ENCODE results near the gene CMSS1. TPM values are rescaled to one million over a fixed set of nuclear protein-coding genes. Genes with fewer than 3 reads are reported as not detected.

Gene CMSS1
- polyA plus RNA-seq, 1 donor from 2014 or later: 31.8 TPM

DNA sequence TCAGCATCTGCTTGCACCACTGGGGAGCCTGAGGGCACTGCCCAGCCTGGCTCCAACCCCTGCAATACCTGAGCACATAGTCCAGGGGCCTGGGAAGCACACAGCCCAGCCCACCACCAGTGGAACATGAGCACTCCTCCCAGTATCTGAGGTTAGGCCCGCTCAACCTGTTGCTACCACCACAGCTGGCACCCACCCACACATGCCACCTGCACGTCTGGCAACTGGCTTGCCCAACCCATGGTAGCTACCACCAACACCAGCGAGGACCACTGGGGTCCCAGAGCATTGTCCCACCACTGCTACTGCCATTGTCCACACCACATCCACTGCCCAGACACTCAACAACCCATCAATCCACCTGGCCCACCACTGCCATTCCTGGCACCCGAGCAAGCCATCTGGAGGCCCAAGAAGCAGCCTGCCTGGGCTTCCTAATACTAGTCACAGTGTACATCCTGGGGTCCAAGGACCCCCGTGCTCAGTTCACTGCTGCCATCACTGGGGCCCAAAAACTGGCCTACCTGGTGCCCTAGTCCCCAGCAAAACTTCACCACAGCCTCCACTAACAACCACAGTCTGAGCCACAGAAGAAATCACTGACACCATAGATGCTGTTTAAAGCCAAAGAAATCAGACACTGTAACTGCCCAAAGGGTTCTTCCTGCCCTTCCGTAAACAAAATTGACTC, 381.1 kb downstream of the CMSS1 start:
- no peaks in the 10 kb centered on the region for H3K36me3 ChIP-seq (ENCODE audit: insufficient read depth, low read length)
- no peaks in the 10 kb centered on the region for H4K20me1 ChIP-seq (ENCODE audit: insufficient read depth)
- H3K4me3 ChIP-seq (ENCODE audit: low read length): no peak overlapping the region
- H3K4me2 ChIP-seq (ENCODE audit: low read length): no peak overlapping the region
- no peaks in the 10 kb centered on the region for H3K27me3 ChIP-seq (ENCODE audit: insufficient read depth, low read depth, low read length)
- no peak overlapping the region for H2AFZ ChIP-seq (ENCODE audit: low read depth, low read length)
- H3K79me2 ChIP-seq (replicated peaks; ENCODE audit: insufficient read depth, low read length): no peaks in the 10 kb centered on the region
- no peaks in the 10 kb centered on the region for H3F3A ChIP-seq (ENCODE audit: insufficient read depth, low read length, poor library complexity, severe bottlenecking)
- H3K9me2 ChIP-seq (ENCODE audit: insufficient read depth, low read length): no peaks in the 10 kb centered on the region
- no peak overlapping the region for H3K27ac ChIP-seq (ENCODE audit: low read length)
- TF ChIP-seq POLR2AphosphoS5 (IDR thresholded peaks at IDR 0.05): no peak
- TF ChIP-seq EP300 (conservative IDR thresholded peaks at IDR 0.05; ENCODE audit: poor library complexity, severe bottlenecking): no peak
- no peak for TF ChIP-seq EZH2 (IDR thresholded peaks at IDR 0.05; ENCODE audit: borderline replicate concordance, insufficient read depth, low read length, poor library complexity, severe bottlenecking)
- no peak for TF ChIP-seq TAF1 (IDR thresholded peaks at IDR 0.05; ENCODE audit: low read depth)
- H3K9me3 ChIP-seq (ENCODE audit: low read length): no peaks in the 10 kb centered on the region
- H3K9ac ChIP-seq (ENCODE audit: low read length): no peak overlapping the region

DNA sequence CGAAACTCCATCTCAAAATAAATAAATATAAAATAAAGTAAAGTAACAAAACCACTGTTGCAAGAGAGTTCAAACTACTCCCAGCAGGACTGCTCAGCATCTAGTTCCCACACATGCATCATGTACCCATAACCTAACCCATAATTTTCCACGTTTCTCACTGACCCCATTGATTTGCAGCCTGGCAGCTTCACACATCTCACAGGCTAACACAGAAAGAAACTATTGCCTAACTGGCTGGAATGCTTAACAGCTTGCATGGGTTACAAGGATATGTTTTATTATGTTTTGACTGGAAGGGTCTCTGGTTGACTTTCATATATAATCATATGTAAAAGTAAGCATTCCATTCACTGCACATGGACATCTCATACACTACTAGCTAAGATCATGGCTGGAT, 387.5 kb downstream of the CMSS1 start:
- TF ChIP-seq, protein P1, sequence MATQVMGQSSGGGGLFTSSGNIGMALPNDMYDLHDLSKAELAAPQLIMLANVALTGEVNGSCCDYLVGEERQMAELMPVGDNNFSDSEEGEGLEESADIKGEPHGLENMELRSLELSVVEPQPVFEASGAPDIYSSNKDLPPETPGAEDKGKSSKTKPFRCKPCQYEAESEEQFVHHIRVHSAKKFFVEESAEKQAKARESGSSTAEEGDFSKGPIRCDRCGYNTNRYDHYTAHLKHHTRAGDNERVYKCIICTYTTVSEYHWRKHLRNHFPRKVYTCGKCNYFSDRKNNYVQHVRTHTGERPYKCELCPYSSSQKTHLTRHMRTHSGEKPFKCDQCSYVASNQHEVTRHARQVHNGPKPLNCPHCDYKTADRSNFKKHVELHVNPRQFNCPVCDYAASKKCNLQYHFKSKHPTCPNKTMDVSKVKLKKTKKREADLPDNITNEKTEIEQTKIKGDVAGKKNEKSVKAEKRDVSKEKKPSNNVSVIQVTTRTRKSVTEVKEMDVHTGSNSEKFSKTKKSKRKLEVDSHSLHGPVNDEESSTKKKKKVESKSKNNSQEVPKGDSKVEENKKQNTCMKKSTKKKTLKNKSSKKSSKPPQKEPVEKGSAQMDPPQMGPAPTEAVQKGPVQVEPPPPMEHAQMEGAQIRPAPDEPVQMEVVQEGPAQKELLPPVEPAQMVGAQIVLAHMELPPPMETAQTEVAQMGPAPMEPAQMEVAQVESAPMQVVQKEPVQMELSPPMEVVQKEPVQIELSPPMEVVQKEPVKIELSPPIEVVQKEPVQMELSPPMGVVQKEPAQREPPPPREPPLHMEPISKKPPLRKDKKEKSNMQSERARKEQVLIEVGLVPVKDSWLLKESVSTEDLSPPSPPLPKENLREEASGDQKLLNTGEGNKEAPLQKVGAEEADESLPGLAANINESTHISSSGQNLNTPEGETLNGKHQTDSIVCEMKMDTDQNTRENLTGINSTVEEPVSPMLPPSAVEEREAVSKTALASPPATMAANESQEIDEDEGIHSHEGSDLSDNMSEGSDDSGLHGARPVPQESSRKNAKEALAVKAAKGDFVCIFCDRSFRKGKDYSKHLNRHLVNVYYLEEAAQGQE (IDR thresholded peaks at IDR 0.05; ENCODE audit: borderline replicate concordance): no peak
- TF ChIP-seq MXI1 (conservative IDR thresholded peaks at IDR 0.05; ENCODE audit: poor library complexity, severe bottlenecking): no peak
- no peak for TF ChIP-seq RAD21 (conservative IDR thresholded peaks at IDR 0.05)
- TF ChIP-seq EZH2 (IDR thresholded peaks at IDR 0.05; ENCODE audit: borderline replicate concordance, insufficient read depth, low read length, poor library complexity, severe bottlenecking): no peak
- no peak for TF ChIP-seq TAF1 (IDR thresholded peaks at IDR 0.05; ENCODE audit: low read depth)
- no peak for TF ChIP-seq POLR2AphosphoS5 (IDR thresholded peaks at IDR 0.05)
- TF ChIP-seq SMC3 (conservative IDR thresholded peaks at IDR 0.05; ENCODE audit: poor library complexity): no peak
- TF ChIP-seq, protein P2, sequence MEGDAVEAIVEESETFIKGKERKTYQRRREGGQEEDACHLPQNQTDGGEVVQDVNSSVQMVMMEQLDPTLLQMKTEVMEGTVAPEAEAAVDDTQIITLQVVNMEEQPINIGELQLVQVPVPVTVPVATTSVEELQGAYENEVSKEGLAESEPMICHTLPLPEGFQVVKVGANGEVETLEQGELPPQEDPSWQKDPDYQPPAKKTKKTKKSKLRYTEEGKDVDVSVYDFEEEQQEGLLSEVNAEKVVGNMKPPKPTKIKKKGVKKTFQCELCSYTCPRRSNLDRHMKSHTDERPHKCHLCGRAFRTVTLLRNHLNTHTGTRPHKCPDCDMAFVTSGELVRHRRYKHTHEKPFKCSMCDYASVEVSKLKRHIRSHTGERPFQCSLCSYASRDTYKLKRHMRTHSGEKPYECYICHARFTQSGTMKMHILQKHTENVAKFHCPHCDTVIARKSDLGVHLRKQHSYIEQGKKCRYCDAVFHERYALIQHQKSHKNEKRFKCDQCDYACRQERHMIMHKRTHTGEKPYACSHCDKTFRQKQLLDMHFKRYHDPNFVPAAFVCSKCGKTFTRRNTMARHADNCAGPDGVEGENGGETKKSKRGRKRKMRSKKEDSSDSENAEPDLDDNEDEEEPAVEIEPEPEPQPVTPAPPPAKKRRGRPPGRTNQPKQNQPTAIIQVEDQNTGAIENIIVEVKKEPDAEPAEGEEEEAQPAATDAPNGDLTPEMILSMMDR (IDR thresholded peaks at IDR 0.05; ENCODE audit: poor library complexity, severe bottlenecking): no peak
- TF ChIP-seq EP300 (conservative IDR thresholded peaks at IDR 0.05; ENCODE audit: poor library complexity, severe bottlenecking): no peak
- H4K20me1 ChIP-seq (ENCODE audit: insufficient read depth): no peaks in the 10 kb centered on the region
- no peaks in the 10 kb centered on the region for H3K27me3 ChIP-seq (ENCODE audit: insufficient read depth, low read depth, low read length)
- no peaks in the 10 kb centered on the region for H3K9me2 ChIP-seq (ENCODE audit: insufficient read depth, low read length)
- H3K9ac ChIP-seq (ENCODE audit: low read length): no peak overlapping the region
- H3K9me3 ChIP-seq (ENCODE audit: low read length): no peaks in the 10 kb centered on the region
- H3K36me3 ChIP-seq (ENCODE audit: insufficient read depth, low read length): no peaks in the 10 kb centered on the region
- H3K27ac ChIP-seq (ENCODE audit: low read length): no peak overlapping the region
- H3K4me3 ChIP-seq (ENCODE audit: low read length): no peak overlapping the region
- no peaks in the 10 kb centered on the region for H3F3A ChIP-seq (ENCODE audit: insufficient read depth, low read length, poor library complexity, severe bottlenecking)
- no peaks in the 10 kb centered on the region for H3K79me2 ChIP-seq (replicated peaks; ENCODE audit: insufficient read depth, low read length)
- no peak overlapping the region for H3K4me2 ChIP-seq (ENCODE audit: low read length)
- H2AFZ ChIP-seq (ENCODE audit: low read depth, low read length): no peak overlapping the region
